DOHH2 (cell line): ENCODE data around the gene PDK1.

Source experiments
- EZH2phosphoT487 ChIP-seq: fragments of 200-600 bp; sonication (generic); IDR thresholded peaks from 2 replicates; pipeline ENCODE4 v1.6.1; 2017; ENCODE audit warnings: borderline replicate concordance, mild to moderate bottlenecking, antibody characterized with exemption, low read length, moderate library complexity, mixed read lengths
- TF ChIP-seq, protein P1 (sequence below): fragments of 200-600 bp; sonication (generic); IDR thresholded peaks from one replicate; pipeline ENCODE4 v1.5.1; 2014; ENCODE audit warnings: antibody characterized with exemption, mild to moderate bottlenecking, low read depth, low read length; ENCODE audit not compliant: poor library complexity, severe bottlenecking

GRCh38 chr2:172588931-172589330 lies 33.0 kb downstream of the PDK1 start:
- TF ChIP-seq, protein P1, sequence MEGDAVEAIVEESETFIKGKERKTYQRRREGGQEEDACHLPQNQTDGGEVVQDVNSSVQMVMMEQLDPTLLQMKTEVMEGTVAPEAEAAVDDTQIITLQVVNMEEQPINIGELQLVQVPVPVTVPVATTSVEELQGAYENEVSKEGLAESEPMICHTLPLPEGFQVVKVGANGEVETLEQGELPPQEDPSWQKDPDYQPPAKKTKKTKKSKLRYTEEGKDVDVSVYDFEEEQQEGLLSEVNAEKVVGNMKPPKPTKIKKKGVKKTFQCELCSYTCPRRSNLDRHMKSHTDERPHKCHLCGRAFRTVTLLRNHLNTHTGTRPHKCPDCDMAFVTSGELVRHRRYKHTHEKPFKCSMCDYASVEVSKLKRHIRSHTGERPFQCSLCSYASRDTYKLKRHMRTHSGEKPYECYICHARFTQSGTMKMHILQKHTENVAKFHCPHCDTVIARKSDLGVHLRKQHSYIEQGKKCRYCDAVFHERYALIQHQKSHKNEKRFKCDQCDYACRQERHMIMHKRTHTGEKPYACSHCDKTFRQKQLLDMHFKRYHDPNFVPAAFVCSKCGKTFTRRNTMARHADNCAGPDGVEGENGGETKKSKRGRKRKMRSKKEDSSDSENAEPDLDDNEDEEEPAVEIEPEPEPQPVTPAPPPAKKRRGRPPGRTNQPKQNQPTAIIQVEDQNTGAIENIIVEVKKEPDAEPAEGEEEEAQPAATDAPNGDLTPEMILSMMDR, result no peak
- no peak for TF ChIP-seq EZH2phosphoT487
